T-helper 2 cell treated with Interferon-gamma antibody and Interleukin-4, amounts not matched to agents 100 ng/mL and 5 ng/mL, for 36 hours (primary cell): Measurements from ENCODE around the gene ARL15. TPM values are rescaled to one million over a fixed set of nuclear protein-coding genes. Genes with fewer than 3 reads are reported as not detected.

ENCODE experiments used
- intact Hi-C: fragments of 100-400 bp; cut with micrococcal nuclease; formaldehyde crosslinking; loops from one replicate; pipeline ENCODE4 v1.15.1; 2023
- total RNA-seq: library from RNA; stranded (reverse); gene quantifications from 2 replicates; pipeline ENCODE4 v1.2.3, GENCODE V29; 2022

ARL15 gene
- total RNA-seq, 1 donor from 2014 or later = 11.7 TPM

DNA sequence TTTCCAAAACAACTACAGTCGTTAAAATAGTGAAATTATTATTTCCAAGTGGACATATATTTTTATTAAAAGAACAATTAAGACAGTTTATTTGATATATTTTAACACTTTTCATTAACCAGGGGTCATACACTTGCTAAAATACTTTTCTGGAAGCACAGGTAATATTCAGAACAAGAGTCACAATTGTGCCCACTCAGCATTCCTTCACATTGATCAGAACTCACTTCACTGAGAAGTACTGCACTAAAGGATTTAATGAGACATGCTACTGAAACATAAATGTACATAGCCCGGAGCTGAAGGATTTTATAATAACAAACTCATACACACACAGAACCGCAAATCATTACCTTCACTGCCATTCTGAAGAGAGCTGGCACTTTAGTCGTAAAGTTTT, 361.8 kb downstream of the ARL15 start:
- intact Hi-C loops = no loop called here

DNA sequence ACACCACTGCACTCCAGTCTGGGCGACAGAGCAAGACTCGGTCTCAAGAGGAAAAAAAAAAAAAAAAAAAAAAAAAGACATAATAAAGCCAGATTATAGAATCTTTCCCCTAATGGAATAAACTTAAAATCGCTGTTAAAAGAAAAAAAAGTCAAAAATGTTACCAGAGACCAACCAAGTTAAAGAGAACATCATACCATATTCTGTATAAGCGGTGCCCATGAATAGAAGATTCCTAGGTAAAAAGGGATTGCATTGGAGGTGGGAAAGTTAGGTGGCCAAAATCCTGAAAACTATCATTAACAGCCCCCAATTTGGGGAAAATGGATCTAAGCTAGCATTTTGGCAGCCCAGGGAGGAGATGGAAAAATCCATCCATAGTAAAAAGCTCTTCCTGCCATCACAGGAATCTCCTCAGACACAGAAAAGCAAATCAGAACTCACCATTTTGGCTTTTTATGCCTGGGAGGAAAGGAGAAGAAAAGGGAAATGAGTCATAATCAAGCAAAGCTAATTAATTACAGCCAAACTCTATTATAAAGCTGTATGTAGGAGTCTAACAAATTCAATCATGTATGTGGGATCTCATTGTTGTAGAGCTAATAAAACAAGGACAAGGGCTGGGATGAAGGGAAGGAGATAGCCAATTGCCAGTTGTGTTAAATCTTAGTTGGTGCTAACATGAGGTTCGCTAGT, 363.8 kb downstream of the ARL15 start:
- intact Hi-C loops = no loop called here

DNA sequence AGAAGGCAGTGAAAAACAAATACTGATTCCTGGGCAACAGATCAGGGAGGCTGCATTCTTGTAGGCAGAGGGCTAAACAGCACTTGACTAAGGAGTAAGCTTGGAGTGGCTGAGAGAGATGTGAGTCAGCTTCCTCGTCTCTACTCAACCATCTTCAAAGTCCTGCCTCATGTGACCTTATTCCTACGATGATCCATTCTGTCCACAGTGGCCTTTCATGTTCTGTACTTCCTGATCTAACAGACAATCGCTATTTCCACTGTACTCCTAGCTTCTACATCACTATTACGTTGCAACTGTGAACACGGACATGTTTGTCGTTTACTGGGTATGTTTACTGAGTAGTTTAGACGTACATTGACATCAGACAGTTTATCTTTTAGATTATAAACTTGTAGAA, 365.4 kb downstream of the ARL15 start:
- intact Hi-C loops = no loop called here

DNA sequence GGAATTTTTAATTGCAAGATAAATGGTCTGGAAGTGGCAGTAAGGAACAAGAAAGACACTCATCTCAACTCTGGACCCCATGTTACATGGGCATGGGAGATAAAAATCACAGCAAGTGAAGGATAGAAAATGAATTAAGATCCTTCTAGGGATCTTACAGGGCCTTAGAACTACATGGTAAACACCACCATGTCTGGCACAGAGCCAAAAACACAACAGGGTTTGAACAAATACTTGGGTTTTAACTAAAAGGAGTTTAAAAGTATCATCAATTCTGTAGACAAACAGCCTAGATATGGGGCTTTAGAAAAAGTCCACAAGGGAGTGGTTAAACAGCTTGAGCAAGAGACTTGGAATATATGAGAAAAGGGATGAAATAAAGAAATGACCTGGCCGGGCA, 366.4 kb downstream of the ARL15 start:
- intact Hi-C loops = no loop called here

DNA sequence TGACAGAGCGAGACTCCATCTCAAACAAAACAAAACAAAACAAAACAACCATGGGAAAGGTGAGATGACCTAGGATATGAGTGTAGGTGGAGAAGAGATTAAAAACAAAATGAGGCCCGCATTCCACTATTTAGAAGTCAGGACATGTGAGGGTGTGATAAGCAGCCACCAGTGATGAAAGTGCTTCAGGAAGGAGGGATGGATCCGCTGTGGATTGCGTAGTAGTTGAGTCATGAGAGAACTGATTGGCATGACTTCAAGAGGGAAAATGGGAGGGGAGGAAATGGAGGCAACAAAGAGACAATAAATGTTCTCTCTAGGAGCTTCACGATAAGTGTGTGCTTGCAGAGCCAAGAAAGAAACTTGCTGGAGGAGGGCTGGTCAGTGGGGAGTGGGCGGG, 367.6 kb downstream of the ARL15 start:
- intact Hi-C loops = no loop called here

DNA sequence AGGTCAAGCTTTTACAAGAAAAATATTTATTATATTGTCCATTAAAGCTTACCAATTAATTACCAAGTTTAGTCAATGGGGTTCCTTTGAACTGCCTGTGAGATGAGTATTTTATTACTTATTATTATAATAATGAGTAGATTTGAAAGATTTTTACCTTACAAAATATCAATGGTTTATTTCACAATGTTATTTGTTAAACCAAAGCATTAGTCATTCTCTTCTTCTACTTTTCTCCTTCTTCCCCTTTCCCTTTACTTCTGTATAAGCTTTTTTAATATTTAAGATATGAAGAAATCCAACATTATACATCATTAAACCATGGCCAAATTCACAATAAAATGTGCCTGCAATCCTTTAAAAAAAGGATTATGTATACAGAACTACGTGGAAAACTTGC, 369.5 kb downstream of the ARL15 start:
- intact Hi-C loops = no loop called here

DNA sequence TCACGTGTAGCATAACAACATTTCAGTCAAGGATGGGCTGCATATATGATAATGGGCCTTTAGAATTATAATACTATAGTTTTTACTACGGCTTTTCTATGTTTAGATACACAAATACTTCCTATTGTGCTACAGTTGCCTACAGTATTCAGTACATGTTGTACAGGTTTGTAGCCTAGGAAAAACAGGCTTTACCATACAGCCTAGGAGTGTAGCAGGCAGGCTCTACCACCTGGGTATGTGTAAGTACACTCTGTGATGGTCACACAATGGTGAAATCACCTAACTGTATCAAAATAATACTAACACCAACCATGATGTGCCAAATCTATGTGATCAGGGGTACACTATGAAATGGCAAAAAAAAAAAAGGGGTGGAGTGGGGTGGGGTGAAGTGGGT, 372.9 kb downstream of the ARL15 start:
- intact Hi-C loops = no loop called here

DNA sequence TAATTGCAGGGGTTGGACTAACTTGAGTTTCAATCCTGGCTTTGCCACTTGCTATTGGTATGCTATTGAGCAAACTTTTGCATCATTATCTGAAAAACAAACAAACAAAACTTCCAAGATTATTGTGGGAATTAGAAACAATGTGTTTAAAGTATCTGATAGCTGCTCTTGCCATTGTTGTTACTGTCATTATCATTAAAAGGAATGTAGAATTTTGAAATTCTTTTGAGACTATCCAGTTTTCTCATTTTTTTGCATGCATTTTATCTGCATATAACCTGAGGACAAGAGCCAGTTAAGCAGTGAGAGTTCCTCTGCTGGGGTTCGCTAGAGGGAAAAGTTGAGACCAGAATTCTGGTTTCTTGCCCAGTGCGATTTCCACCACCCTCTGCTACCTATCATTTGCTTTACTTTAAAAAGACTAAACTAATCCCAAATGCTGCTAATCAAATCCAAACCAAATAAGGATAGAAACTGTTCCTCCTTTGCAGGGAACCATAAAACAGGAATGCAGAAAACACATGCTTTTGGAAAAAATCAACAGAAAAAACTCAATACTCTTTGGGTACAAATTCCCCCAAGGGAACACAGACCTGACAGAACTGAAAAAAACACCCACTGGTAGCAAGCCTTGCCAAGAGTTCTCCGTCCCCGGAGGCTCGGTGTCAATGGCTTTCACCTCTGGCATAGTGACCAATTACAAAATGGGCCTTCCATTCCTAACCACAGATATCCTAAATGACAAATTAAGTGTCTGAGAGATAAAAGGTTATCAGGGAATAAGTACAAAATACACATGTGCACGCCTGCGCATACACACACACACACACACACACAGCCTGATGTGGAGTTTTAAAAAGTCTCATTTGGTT, 373.7 kb downstream of the ARL15 start:
- intact Hi-C loops = no loop called here

DNA sequence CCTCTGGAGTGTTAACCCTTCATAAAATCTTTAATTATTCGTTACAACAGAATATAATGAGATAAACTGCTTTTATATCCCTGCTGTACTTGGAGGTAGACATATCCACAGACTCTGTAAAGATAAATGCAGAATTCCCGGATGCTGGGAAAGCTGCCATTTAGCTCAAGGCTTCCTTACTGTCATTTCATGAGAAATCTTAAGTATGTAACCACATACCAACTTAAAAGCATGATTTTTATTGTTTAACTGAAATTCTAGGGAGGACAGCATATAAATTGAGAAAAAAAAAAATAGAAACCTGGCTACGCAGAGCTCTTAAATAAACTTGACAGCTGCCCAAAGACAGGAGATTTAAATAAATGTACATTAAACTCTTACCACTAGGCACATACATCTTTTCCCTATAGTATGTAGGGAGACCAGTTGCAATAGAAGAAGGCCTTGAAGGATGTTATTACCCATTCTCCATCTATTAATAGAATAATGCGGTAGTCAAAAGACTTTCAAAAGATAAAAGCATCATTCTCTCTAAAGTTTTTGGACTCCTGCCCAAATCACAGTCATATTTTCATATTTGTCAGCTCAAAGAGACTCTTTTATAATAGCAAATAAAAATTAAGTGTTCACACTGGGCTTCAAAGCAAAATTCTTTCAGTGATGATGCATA, 376.1 kb downstream of the ARL15 start:
- intact Hi-C loops = no loop called here

DNA sequence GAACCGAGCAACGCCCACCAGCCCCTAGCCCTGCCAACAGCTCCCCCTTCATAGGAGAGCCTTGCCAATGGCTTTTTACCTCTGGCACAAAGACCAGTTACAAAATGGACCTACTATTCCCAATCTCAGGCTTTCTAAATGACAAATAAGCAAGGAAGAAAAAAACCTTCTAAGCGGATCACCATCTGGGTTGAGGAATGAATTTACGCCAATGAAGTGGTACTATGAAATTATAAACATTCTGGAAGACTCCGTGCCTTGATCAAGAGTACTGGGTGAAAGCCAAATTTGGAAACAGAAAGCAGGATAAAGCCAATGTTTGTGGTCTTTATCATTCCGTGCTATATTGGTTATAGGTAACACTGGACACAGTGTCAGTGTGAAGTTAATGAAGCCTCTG, 378.0 kb downstream of the ARL15 start:
- intact Hi-C loops = no loop called here

DNA sequence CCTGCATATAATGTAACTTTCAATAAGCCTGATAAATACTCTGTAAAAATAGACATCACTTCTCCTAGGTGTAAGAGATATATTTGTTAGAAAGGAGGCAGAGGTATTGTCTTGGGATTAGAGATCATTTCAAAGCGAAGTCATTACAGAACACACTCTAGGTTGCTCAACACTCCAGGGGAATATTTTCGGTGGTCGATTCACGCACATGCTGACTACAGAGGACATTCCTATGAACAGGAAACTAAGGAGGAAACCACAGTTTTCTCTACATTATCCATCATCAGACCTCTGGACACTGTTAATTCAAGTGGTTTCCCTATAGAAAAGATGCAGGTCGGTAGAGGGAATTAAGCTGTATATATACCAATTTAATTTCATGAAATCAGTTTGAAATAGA, 379.9 kb downstream of the ARL15 start:
- intact Hi-C loops = no loop called here

DNA sequence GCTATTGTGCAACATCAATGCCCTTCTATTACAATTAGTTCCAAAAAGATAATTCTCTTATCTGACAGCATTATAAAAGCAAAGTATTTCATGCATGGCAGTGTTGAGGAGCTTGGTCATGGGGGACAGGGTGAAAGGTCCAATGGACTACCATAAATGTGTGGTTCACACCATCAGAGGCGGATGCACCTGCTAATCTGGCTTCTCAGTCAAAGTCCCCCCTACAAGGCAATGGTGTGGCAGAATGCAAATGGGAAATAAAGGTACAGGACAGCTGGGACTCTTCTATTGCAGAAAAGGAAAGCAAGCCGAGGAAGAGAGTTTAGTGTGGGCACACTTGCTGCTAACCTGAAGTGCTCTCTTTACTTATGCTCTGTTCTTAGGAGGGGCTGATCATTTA, 380.8 kb downstream of the ARL15 start:
- intact Hi-C loops = no loop called here

DNA sequence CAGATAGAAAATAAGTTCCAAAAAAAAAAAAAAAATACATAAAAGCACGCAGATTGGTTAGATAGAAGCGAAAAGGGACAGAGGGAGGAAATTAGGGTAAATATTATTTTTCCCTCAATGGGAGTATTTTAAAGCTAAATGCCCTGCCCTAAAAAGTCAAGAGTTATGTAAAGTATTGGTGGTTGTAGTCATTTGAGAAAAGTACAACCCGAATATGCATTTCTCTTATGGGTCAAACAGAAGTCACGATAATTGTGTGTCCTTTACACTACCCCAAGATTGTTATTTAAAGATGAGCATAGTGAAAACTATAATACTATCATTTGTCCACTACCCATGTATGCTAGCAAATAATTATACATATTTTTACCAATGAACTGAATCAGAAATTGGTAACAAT, 381.2 kb downstream of the ARL15 start:
- intact Hi-C loops = no loop called here

DNA sequence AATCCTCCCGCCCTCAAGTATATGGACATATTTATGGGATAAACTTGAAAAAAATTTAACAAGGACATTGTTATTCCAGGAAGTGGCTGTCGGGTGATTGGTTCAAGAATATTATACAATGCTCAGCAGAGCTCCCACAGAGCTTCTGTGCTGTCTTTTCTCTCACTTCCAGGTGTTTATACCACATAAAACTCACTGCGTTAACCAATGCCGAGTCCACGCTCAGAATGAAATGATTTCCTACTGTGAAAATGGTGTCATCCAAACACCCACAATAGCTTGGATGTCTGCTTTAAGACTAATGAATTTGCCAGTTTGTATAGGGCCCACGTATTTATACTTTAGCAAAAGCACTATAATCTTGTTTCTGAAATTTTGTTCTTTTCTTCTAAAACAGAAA, 381.7 kb downstream of the ARL15 start:
- intact Hi-C loops = no loop called here

DNA sequence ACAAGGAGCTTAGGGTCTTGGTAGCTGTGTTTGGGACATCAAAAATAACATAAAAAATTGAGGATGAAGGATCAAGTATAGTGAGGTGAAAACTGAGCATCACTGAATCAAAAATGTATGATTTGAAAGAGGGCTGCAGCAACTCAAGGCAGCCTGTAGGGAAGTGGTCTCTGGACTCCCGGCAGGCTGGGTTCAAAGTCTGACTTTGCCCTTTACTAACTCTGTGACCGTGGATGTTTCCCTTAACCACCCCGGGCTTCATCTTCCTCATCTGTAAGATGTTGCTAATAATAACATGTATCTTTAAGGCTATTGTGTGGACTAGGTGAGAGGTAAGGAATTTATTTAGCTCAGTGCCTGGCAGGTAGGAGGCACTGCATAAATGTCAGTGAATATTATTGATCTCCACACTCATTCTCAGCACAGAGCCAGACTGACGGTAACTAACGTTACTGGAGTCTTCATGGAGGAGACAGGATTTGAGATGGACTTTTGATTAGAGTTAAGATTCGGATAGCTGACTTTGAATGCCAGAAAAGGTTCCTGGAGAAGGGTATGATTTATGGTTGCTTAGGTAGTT, 382.6 kb downstream of the ARL15 start:
- intact Hi-C loops = no loop called here

DNA sequence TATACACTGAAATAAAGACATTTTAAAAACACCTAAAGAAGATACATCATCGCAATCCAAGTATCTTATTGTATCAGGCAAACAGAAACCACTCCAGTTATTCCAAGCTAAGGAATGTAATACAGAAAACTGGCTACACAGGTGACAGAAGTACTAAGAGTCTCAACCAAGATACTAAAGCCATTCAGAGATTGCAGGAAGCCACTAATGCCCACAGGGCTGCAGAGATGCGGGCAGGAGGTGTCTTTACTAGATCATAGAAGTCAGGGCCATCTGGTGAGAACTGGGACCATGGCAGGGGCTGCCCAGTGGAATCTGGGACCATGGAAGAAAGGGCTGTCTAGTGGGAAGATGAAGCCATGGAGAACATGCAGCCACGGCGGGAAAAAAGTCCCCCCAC, 384.3 kb downstream of the ARL15 start:
- intact Hi-C loops = no loop called here

DNA sequence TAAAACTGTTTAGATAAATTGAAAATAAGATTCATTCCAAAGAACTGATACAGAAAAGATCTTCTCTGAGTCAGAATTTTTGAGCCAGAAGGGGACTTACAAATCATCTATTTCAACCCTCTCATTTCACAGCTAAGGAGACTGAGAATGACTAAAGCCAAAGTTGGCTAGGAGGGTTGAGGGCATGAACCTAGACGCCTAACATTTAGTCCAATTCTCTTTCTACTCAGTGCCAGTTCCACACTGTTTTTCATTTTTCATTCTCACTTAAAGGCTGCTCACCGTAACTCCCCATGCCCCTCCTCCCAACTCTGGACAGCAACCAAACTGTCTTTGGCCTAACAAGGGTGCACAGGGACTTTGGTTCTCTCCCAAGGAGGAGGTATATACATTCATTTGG, 386.0 kb downstream of the ARL15 start:
- intact Hi-C loops = no loop called here

DNA sequence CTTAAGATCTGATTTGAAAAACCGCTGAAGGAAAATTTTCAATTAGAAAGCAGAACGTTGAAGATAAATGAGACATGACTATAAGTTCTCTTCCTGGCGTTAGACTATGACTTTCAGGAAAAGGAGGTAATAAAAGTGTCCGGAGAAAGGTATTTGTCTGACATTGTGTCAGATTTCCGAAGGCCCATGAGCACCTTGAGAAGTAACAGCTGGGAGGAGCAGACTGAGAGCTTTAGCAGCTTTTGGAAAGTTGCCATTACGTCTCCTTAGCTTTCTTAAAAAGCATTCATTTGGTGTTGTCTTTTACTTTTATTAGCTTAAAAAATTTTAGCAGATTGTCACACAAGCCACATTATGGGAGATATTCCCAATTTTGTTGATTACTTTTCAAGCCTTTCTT, 386.4 kb downstream of the ARL15 start:
- intact Hi-C loops = no loop called here

DNA sequence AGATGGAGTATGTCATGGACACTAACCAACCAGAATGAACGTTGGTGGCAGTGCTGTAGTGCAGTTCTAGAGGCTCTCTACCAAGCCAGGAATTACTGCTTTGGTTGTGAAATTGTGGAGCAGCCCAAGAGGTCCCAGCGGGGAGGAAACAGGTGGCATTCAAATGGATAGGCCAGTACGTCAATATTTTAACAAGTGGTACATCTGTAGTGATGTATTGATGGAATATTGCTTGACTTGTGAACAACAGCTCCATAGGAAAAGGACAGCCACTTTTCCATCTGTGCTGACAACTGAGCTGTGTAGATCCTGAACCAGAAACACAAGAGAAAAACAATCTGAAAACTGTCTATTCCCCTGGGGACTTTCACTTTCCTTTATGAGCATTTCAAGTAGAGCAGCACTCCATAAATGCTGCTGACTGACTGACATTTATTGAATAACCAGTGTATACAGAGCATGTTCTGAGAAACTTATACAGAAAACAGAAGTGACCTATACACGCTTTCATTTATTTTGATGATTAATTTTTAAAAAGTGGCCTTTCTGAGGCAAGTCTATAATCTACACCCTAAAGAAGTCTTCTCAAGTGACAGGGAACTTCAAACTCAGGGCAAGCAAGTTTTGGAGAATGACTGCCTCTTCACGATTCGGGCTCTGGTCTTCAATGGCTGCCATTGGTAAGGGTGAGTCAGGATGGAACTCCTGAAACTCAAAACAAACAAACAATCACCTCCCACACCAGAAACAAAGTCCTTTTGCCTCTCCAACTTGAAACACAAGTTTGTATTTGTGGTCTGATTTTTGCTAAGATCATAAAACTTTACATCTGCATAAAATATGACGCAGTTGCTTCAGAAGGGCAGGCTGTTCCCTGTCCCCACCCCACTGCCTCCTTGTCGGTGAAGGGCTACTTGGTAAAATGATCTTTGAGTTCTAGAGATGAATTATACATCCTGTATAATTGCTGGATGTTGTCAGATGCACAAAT, 387.6 kb downstream of the ARL15 start:
- intact Hi-C loops = no loop called here

DNA sequence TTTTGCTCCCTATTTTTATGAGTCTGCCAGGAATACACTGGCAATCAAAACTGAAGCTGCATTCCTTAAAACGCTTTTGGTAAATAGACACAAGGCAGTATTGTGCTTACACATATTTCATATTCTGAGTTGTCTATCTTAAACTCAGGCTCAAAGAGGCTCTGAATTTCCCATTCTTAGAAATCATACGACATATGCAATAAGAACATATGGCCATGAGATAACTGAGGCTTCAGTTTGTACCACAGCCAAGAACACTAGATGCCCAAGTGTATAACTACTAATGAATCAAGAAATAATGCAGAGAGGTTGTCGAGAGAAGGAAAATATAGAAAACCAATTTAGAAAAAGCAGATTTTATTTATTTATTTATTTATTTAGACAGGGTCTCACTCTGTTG, 392.5 kb downstream of the ARL15 start:
- intact Hi-C loops = no loop called here

DNA sequence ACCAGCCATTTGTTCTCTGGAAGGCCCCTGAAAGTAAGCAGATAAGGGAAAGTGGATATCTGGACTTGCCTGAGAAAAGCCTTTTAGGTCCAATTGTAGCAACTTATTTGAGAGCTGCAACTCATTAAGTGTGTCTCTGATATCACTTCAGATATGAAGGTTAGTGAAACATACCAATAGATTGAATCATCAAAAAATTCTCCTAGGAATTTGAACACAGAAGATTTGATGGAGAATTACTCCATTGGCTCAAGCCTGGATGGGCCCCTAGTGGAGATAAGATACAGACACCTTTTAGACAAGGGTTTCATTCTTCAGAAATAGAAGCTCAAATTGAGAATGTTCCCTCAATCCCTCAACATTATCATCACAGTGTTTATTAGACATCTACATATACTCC, 393.3 kb downstream of the ARL15 start:
- intact Hi-C loops = no loop called here
